Upper lobe of right lung (tissue), 1 donor: ENCODE data around the gene ATP1A1. TPM values are rescaled to one million over a fixed set of nuclear protein-coding genes. Genes with fewer than 3 reads are reported as not detected.

Experiments
- ATAC-seq: fragments of 200-7000 bp; cut with Tn5 transposase; one replicate; pipeline ENCODE4 v1.9.1; 2020; ENCODE audit warnings: mild to moderate bottlenecking, moderate library complexity
- DNase-seq: peaks from one replicate; pipeline ENCODE4 v3.0.0-alpha.2; 2020
- H3K27ac ChIP-seq: fragments of 200-600 bp; one replicate; pipeline ENCODE4 v1.8.0; 2022
- H3K27me3 ChIP-seq: fragments of 200-600 bp; one replicate; pipeline ENCODE4 v1.8.0; 2022; ENCODE audit warnings: mild to moderate bottlenecking
- H3K36me3 ChIP-seq: fragments of 200-600 bp; one replicate; pipeline ENCODE4 v1.8.0; 2022
- H3K4me1 ChIP-seq: fragments of 200-600 bp; one replicate; pipeline ENCODE4 v1.8.0; 2022
- H3K4me3 ChIP-seq: fragments of 200-600 bp; one replicate; pipeline ENCODE4 v1.8.0; 2022; ENCODE audit warnings: mild to moderate bottlenecking
- H3K9me3 ChIP-seq: fragments of 200-600 bp; one replicate; pipeline ENCODE4 v1.8.0; 2022
- intact Hi-C: fragments of 100-400 bp; cut with DNase I; formaldehyde crosslinking; loops from one replicate; pipeline ENCODE4 v1.11.0; 2022
- total RNA-seq: library from RNA; stranded (reverse); fragmentation: NEBNext Ultra II Directional; extraction: Animal tissue kit (Norgen Biotek cat#: 25700); gene quantifications from one replicate; pipeline ENCODE4 v1.2.1, GENCODE V29; 2021
- TF ChIP-seq, protein P1 (sequence below): fragments of 200-600 bp; IDR thresholded peaks from one replicate; pipeline ENCODE4 v1.8.0; 2022; ENCODE audit warnings: antibody characterized with exemption
- donor health status: DM: no; HTN: yes; CAD: no; lungs with severe emphysema.

Gene ATP1A1
- total RNA-seq, 1 donor from 2014 or later: 628 TPM

DNA sequence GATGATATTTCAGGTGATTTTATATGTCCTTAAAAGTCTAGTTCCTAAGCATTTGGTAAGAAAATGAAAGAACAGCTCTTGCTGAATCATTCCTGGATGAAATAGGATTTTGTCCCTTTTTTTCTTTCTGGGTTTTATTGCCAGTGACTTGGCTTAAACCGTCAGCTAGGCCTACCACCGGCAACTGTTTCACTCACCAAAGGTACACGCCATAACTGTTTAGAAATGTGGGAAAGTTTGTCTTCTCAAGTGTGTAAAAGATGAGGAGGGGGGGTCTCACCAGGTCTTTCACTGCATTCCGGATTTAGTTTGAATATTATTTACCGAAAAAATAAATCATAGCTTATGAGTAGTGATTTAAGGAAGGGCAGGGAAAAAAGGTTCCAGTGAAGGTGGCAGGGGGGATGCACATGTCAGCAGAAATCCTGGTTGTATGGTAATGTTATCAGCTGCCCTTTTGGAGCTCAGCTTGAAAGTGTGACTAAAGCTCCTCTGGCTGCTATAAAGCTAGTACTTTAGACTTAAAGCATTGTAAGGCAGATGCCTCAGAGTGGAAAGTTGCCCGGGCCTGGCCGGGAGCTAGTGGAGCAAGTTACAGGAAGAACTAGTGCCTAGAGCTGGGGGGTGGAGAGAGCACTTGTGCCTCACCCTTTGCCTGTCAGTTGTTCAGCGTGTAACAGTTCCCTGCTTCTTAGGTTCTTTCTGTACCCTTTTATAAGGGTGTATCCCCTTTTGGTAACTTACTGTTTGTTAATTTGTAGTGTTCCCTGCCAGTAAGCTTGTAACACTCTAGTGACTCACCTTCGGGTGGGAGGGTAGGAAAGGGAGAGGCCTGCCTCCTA is 3.1 kb downstream of the ATP1A1 start:
- intact Hi-C loops: no loop called here
- H3K4me3 ChIP-seq: peak overlapping the region; percentile 87
- peak; percentile 89 for DNase-seq
- TF ChIP-seq, protein P1, sequence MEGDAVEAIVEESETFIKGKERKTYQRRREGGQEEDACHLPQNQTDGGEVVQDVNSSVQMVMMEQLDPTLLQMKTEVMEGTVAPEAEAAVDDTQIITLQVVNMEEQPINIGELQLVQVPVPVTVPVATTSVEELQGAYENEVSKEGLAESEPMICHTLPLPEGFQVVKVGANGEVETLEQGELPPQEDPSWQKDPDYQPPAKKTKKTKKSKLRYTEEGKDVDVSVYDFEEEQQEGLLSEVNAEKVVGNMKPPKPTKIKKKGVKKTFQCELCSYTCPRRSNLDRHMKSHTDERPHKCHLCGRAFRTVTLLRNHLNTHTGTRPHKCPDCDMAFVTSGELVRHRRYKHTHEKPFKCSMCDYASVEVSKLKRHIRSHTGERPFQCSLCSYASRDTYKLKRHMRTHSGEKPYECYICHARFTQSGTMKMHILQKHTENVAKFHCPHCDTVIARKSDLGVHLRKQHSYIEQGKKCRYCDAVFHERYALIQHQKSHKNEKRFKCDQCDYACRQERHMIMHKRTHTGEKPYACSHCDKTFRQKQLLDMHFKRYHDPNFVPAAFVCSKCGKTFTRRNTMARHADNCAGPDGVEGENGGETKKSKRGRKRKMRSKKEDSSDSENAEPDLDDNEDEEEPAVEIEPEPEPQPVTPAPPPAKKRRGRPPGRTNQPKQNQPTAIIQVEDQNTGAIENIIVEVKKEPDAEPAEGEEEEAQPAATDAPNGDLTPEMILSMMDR: no peak
- no peaks in the 10 kb centered on the region for H3K36me3 ChIP-seq
- H3K27me3 ChIP-seq: no peaks in the 10 kb centered on the region
- ATAC-seq: peak; percentile 58
- H3K9me3 ChIP-seq: no peaks in the 10 kb centered on the region
- peaks cover 70% of the 10 kb centered on the region for H3K4me1 ChIP-seq
- peak overlapping the region; percentile 96 for H3K27ac ChIP-seq

- ATAC-seq: no peak
- peak overlapping the region; percentile 87 for H3K4me3 ChIP-seq
- no peaks in the 10 kb centered on the region for H3K27me3 ChIP-seq
- TF ChIP-seq, protein P1: no peak
- no peaks in the 10 kb centered on the region for H3K9me3 ChIP-seq
- H3K27ac ChIP-seq: peak overlapping the region; percentile 96
- intact Hi-C loops: no loop called here
- no peak for DNase-seq
- H3K4me1 ChIP-seq: peaks cover 76% of the 10 kb centered on the region
- H3K36me3 ChIP-seq: no peaks in the 10 kb centered on the region
Observed at GRCh38 chr1:116376729-116377086, 3.7 kb downstream of the ATP1A1 start.

DNA sequence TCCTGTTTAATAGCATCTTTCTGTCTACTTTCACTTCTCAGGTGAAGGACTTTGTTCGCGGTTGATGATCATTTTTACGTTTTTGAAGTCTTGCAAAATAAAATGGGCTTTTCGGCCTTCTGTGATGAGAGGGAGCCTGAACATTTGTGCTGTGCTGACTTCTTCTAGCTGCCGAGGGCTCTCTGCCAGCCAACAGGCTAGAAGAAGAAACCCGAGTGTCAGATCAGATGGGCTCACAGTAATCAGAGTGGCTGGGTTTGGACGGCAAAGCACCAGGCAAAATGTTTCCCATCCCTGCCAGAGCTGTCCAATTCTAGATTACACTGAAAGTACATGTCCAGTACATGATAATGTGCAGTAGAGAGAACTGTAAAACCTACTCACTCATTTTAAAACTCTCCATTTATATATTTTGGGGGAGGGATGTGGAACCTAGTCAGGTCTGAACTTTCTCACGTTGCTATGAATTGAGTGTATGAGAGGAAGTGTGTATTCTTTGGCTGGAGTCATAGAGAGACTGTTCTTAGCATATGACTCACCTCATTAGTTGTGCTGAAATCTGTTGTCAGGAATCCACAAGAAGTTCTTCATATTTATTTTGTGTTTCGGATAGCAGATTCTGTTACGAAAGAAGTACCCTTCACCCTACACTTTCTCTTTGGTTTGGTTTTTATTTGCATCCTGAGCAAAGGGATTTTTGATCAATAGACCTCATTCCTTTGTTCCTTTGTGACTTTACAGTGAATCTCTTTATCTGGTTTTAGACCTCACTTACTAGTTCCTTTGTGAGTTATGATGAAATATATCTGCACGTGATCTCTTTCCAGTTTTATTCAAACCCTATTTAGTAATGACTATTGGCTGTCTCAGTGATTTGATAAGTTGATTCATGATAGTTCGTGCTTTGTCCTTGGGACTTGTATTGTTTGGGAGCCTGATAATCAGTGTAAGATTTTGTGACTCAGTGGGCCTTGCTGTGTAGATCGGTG is 4.8 kb downstream of the ATP1A1 start:
- ATAC-seq: peak; percentile 40
- intact Hi-C loops: no loop called here
- no peaks in the 10 kb centered on the region for H3K27me3 ChIP-seq
- DNase-seq: no peak
- TF ChIP-seq, protein P1: no peak
- H3K9me3 ChIP-seq: no peaks in the 10 kb centered on the region
- H3K27ac ChIP-seq: peak overlapping the region; percentile 96
- peaks cover 79% of the 10 kb centered on the region for H3K4me1 ChIP-seq
- peak overlapping the region; percentile 87 for H3K4me3 ChIP-seq
- H3K36me3 ChIP-seq: no peaks in the 10 kb centered on the region

- TF ChIP-seq, protein P1: no peak
- ATAC-seq (no peak), DNase-seq (no peak)
- no peak overlapping the region for H3K4me3 ChIP-seq
- intact Hi-C loops: no loop called here
- H3K4me1 ChIP-seq: peaks cover 92% of the 10 kb centered on the region
- peak overlapping the region; percentile 96 for H3K27ac ChIP-seq
- no peaks in the 10 kb centered on the region for H3K9me3 ChIP-seq
- no peaks in the 10 kb centered on the region for H3K27me3 ChIP-seq
- peaks cover 8% of the 10 kb centered on the region for H3K36me3 ChIP-seq
Observed at GRCh38 chr1:116379057-116379630, 6.1 kb downstream of the ATP1A1 start.

GRCh38 chr1:116379674-116380498 is 6.8 kb downstream of the ATP1A1 start:
- H3K27ac ChIP-seq: peak overlapping the region; percentile 96
- no peak for DNase-seq

More at GRCh38 chr1:116379674-116380498, 6.8 kb downstream of the ATP1A1 start:
- intact Hi-C loops: no loop called here
- no peaks in the 10 kb centered on the region for H3K9me3 ChIP-seq
- H3K4me3 ChIP-seq: no peak overlapping the region
- TF ChIP-seq, protein P1: no peak
- ATAC-seq: no peak
- H3K27me3 ChIP-seq: no peaks in the 10 kb centered on the region
- H3K4me1 ChIP-seq: peaks cover 91% of the 10 kb centered on the region
- peaks cover 14% of the 10 kb centered on the region for H3K36me3 ChIP-seq
